ENCODE data around the gene UNC45A.

UNC45A gene

GRCh38 chr15:90955624-90956273, 20.7 kb downstream of the UNC45A start:
- Histone ChIP-seq H3K4me3 (ENCODE audit: insufficient read depth, low read depth, low read length) (peak overlapping the region; percentile 78), H3K4me1 (ENCODE audit: control insufficient read depth, insufficient read depth, low read length) (peaks cover 14% of the 10 kb centered on the region), H3K27me3 (ENCODE audit: control insufficient read depth, insufficient read depth, low read length, poor library complexity, severe bottlenecking) (peaks cover 12% of the 10 kb centered on the region), H3K36me3 (ENCODE audit: control insufficient read depth, insufficient read depth, low read length) (peaks cover 7% of the 10 kb centered on the region), H3K9me3 (ENCODE audit: control insufficient read depth, low read length) (no peaks in the 10 kb centered on the region), H3K27ac (ENCODE audit: insufficient read depth, low read depth, low read length, poor library complexity, severe bottlenecking) (no peak overlapping the region)
- WGBS, 2 experiments = 82 to 87% methylated on average over 20 of the region's 20 CpGs

GRCh38 chr15:90956274-90957030, 21.4 kb downstream of the UNC45A start:
- no peaks in the 10 kb centered on the region for H3K9me3 ChIP-seq (ENCODE audit: control insufficient read depth, low read length)
- 10 to 11% methylated on average over 56 of the region's 56 CpGs for WGBS, 2 experiments
- H3K27ac ChIP-seq (ENCODE audit: insufficient read depth, low read depth, low read length, poor library complexity, severe bottlenecking) = no peak overlapping the region
- H3K4me3 ChIP-seq (ENCODE audit: insufficient read depth, low read depth, low read length) = peak overlapping the region; percentile 63
- H3K27me3 ChIP-seq (ENCODE audit: control insufficient read depth, insufficient read depth, low read length, poor library complexity, severe bottlenecking) = peaks cover 12% of the 10 kb centered on the region
- H3K4me1 ChIP-seq (ENCODE audit: control insufficient read depth, insufficient read depth, low read length) = peaks cover 14% of the 10 kb centered on the region
- peaks cover 4% of the 10 kb centered on the region for H3K36me3 ChIP-seq (ENCODE audit: control insufficient read depth, insufficient read depth, low read length)

- peaks cover 11% of the 10 kb centered on the region for H3K36me3 ChIP-seq (ENCODE audit: control insufficient read depth, insufficient read depth, low read length)
- no peak overlapping the region for H3K27ac ChIP-seq (ENCODE audit: insufficient read depth, low read depth, low read length, poor library complexity, severe bottlenecking)
- H3K4me3 ChIP-seq (ENCODE audit: insufficient read depth, low read depth, low read length) = peak overlapping the region; percentile 63
- H3K4me1 ChIP-seq (ENCODE audit: control insufficient read depth, insufficient read depth, low read length) = peaks cover 14% of the 10 kb centered on the region
- H3K27me3 ChIP-seq (ENCODE audit: control insufficient read depth, insufficient read depth, low read length, poor library complexity, severe bottlenecking) = peaks cover 12% of the 10 kb centered on the region
- WGBS, 2 experiments = 15% methylated on average over 63 of the region's 63 CpGs
- no peaks in the 10 kb centered on the region for H3K9me3 ChIP-seq (ENCODE audit: control insufficient read depth, low read length)
Observed at GRCh38 chr15:90957031-90957790, 22.1 kb downstream of the UNC45A start.

GRCh38 chr15:90957791-90958190, 22.7 kb downstream of the UNC45A start:
- H3K27ac ChIP-seq (ENCODE audit: insufficient read depth, low read depth, low read length, poor library complexity, severe bottlenecking) = no peak overlapping the region
- peaks cover 14% of the 10 kb centered on the region for H3K4me1 ChIP-seq (ENCODE audit: control insufficient read depth, insufficient read depth, low read length)
- H3K27me3 ChIP-seq (ENCODE audit: control insufficient read depth, insufficient read depth, low read length, poor library complexity, severe bottlenecking) = peaks cover 12% of the 10 kb centered on the region
- H3K9me3 ChIP-seq (ENCODE audit: control insufficient read depth, low read length) = no peaks in the 10 kb centered on the region
- WGBS, 2 experiments = 87 to 91% methylated on average over 6 of the region's 6 CpGs
- H3K36me3 ChIP-seq (ENCODE audit: control insufficient read depth, insufficient read depth, low read length) = peaks cover 15% of the 10 kb centered on the region
- H3K4me3 ChIP-seq (ENCODE audit: insufficient read depth, low read depth, low read length) = peak overlapping the region; percentile 63

DNA sequence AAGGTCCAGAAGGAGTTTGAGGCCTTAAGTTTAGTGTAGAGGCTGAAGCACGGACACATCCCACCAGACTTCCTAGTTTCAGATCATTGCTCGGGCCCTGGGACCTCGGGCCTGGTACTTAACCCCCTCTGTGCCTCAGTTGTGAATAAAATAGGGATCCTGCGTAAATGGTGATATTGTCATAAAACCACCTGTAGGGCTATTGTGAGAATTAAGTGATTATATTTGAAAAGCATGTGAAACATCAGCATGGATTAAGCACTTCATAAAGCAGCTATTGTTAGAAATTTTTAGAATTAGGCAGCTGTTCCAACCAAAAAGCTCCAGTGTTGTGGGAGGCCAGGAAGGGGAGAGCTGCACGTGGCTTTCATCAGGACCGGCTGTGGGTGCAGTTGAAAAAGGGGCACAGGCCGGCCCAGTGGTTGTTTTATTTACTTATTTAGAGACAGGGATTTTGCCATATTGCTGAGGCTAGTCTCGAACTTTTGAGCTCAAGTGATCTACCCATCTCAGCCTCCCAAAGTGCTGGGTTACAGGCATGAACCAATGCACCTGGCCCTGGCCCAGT, 24.0 kb downstream of the UNC45A start:
- WGBS, 2 experiments = 92 to 93% methylated on average over 8 of the region's 8 CpGs
- Histone ChIP-seq H3K36me3 (ENCODE audit: control insufficient read depth, insufficient read depth, low read length) (peaks cover 27% of the 10 kb centered on the region), H3K27ac (ENCODE audit: insufficient read depth, low read depth, low read length, poor library complexity, severe bottlenecking) (no peak overlapping the region), H3K4me1 (ENCODE audit: control insufficient read depth, insufficient read depth, low read length) (peaks cover 14% of the 10 kb centered on the region), H3K9me3 (ENCODE audit: control insufficient read depth, low read length) (no peaks in the 10 kb centered on the region), H3K4me3 (ENCODE audit: insufficient read depth, low read depth, low read length) (no peak overlapping the region), H3K27me3 (ENCODE audit: control insufficient read depth, insufficient read depth, low read length, poor library complexity, severe bottlenecking) (peaks cover 12% of the 10 kb centered on the region)

DNA sequence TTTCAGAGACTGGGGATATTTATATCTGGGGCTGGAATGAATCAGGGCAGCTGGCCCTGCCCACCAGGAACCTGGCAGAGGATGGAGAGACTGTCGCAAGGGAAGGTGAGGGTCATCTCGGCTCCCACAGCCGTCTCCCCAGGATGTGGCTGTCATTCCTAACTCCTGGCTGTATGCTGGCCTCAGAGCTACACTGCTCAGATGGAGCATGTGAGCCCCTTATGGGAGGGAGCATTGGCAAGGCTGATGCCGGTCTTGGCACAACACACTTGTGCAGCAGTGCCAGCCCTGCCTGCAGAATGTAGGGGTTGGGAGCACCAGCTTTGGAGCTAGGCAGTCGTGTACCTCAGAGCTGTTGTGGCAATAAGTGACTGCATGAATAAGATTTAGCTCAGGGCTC, 24.8 kb downstream of the UNC45A start:
- peaks cover 12% of the 10 kb centered on the region for H3K27me3 ChIP-seq (ENCODE audit: control insufficient read depth, insufficient read depth, low read length, poor library complexity, severe bottlenecking)
- peaks cover 27% of the 10 kb centered on the region for H3K36me3 ChIP-seq (ENCODE audit: control insufficient read depth, insufficient read depth, low read length)
- H3K4me1 ChIP-seq (ENCODE audit: control insufficient read depth, insufficient read depth, low read length) = peaks cover 14% of the 10 kb centered on the region
- 94 to 97% methylated on average over 5 of the region's 5 CpGs for WGBS, 2 experiments
- H3K4me3 ChIP-seq (ENCODE audit: insufficient read depth, low read depth, low read length) = no peak overlapping the region
- no peak overlapping the region for H3K27ac ChIP-seq (ENCODE audit: insufficient read depth, low read depth, low read length, poor library complexity, severe bottlenecking)
- no peaks in the 10 kb centered on the region for H3K9me3 ChIP-seq (ENCODE audit: control insufficient read depth, low read length)

DNA sequence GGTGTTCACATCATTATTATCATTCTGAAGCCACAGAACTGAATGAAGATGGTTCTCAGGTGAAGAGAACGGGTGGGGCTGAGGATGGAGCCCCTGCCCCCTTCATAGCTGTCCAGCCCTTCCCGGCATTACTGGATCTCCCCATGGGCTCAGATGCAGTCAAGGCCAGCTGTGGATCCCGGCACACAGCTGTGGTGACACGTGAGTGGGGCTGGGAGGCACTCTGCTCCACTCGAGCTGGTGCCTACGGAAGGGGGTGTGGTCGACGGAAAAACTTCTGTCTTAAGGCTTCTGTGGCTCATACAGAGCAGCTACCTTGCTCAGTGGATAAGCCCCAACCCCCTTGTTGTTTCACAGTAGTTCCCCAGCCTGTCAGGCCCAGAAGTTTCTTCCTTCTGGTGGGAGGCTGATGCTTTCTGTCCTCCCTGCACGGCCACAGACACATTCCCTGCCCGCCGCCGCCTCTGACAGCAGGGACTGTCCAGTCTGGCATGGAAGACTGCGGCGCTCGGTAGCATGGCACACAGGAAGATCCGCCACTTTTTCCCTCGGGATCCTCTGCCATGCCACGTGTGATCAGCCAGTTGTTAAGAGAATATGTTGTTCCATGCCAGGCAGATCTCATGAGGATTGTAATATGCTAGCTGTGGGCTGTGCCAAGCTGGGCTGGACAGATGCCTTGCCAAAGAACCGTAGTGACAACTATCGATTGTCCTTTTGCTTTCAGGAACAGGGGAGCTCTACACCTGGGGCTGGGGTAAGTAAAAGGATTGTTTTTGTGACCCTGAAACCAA, 25.4 kb downstream of the UNC45A start:
- peaks cover 27% of the 10 kb centered on the region for H3K36me3 ChIP-seq (ENCODE audit: control insufficient read depth, insufficient read depth, low read length)
- peaks cover 12% of the 10 kb centered on the region for H3K27me3 ChIP-seq (ENCODE audit: control insufficient read depth, insufficient read depth, low read length, poor library complexity, severe bottlenecking)
- H3K4me3 ChIP-seq (ENCODE audit: insufficient read depth, low read depth, low read length) = no peak overlapping the region
- H3K9me3 ChIP-seq (ENCODE audit: control insufficient read depth, low read length) = no peaks in the 10 kb centered on the region
- H3K4me1 ChIP-seq (ENCODE audit: control insufficient read depth, insufficient read depth, low read length) = peaks cover 14% of the 10 kb centered on the region
- H3K27ac ChIP-seq (ENCODE audit: insufficient read depth, low read depth, low read length, poor library complexity, severe bottlenecking) = no peak overlapping the region
- WGBS, 2 experiments = 95% methylated on average over 20 of the region's 20 CpGs

DNA sequence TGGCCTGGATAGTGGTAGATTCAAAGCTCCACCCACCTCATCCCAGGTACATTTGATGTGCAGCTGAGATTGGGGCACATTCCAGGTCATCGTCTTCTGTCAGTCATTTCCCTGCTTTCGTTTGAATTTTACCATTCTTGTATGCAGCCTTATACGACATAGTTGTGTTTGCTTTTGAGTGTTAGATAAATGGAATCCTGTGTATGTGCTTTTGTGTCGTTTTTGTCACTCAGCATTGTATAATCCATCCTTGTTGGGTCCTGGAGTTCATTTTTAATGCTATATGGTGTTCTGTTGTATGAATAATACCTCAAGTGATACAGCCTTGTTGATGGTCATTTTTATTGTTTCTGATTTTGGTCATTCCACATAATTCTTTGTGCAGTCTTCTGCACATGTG, 26.9 kb downstream of the UNC45A start:
- peaks cover 7% of the 10 kb centered on the region for H3K27me3 ChIP-seq (ENCODE audit: control insufficient read depth, insufficient read depth, low read length, poor library complexity, severe bottlenecking)
- no peak overlapping the region for H3K27ac ChIP-seq (ENCODE audit: insufficient read depth, low read depth, low read length, poor library complexity, severe bottlenecking)
- WGBS, 2 experiments = 97% methylated on average over 4 of the region's 4 CpGs
- no peaks in the 10 kb centered on the region for H3K9me3 ChIP-seq (ENCODE audit: control insufficient read depth, low read length)
- peaks cover 9% of the 10 kb centered on the region for H3K4me1 ChIP-seq (ENCODE audit: control insufficient read depth, insufficient read depth, low read length)
- no peak overlapping the region for H3K4me3 ChIP-seq (ENCODE audit: insufficient read depth, low read depth, low read length)
- peaks cover 38% of the 10 kb centered on the region for H3K36me3 ChIP-seq (ENCODE audit: control insufficient read depth, insufficient read depth, low read length)

- Histone ChIP-seq H3K4me1 (ENCODE audit: control insufficient read depth, insufficient read depth, low read length) (no peaks in the 10 kb centered on the region), H3K4me3 (ENCODE audit: insufficient read depth, low read depth, low read length) (no peak overlapping the region), H3K27ac (ENCODE audit: insufficient read depth, low read depth, low read length, poor library complexity, severe bottlenecking) (no peak overlapping the region), H3K27me3 (ENCODE audit: control insufficient read depth, insufficient read depth, low read length, poor library complexity, severe bottlenecking) (no peaks in the 10 kb centered on the region), H3K9me3 (ENCODE audit: control insufficient read depth, low read length) (no peaks in the 10 kb centered on the region), H3K36me3 (ENCODE audit: control insufficient read depth, insufficient read depth, low read length) (peaks cover 70% of the 10 kb centered on the region)
- 93 to 94% methylated on average over 9 of the region's 9 CpGs for WGBS, 2 experiments
Observed at GRCh38 chr15:90966262-90966661, 31.2 kb downstream of the UNC45A start.

Measured in ectodermal cell (in vitro differentiated cells).